Immature natural killer cell (primary cell): Measurements from ENCODE around the gene PUS3. TPM values are rescaled to one million over a fixed set of nuclear protein-coding genes. Genes with fewer than 3 reads are reported as not detected.
A peak's percentile ranks its signal among the peaks of the same experiment; 100 is the strongest.

Experiments
- DNase-seq, 3 donors: peaks; one replicate each; pipeline ENCODE4 v3.0.0; 2022; ENCODE audit warnings: mixed read lengths in 1 of 3
- H3K27ac Mint-ChIP-seq, 6 donors: one replicate each; pipeline ENCODE4 v1.8.0; 2020; ENCODE audit warnings: mixed read lengths in 6 of 6, mild to moderate bottlenecking in 5 of 6, inconsistent platforms in 4 of 6, moderate library complexity in 3 of 6
- H3K27me3 Mint-ChIP-seq, 3 donors: one replicate each; pipeline ENCODE4 v1.8.0; 2020 to 2021; ENCODE audit warnings: low read depth in 3 of 3, mild to moderate bottlenecking in 3 of 3, mixed read lengths in 3 of 3, moderate library complexity in 3 of 3, inconsistent platforms in 1 of 3
- H3K36me3 Mint-ChIP-seq, 3 donors: one replicate each; pipeline ENCODE4 v1.8.0; 2020; ENCODE audit warnings: mixed read lengths in 3 of 3, inconsistent platforms in 2 of 3, mild to moderate bottlenecking in 2 of 3
- H3K4me1 Mint-ChIP-seq, 2 donors: one replicate each; pipeline ENCODE4 v1.8.0; 2020; ENCODE audit warnings: inconsistent platforms in 2 of 2, mild to moderate bottlenecking in 2 of 2, mixed read lengths in 2 of 2, moderate library complexity in 1 of 2
- H3K4me3 Mint-ChIP-seq, 5 donors: one replicate each; pipeline ENCODE4 v1.8.0; 2020; ENCODE audit warnings: mild to moderate bottlenecking in 5 of 5, mixed read lengths in 5 of 5, inconsistent platforms in 3 of 5, moderate library complexity in 3 of 5
- H3K9me3 Mint-ChIP-seq, 6 donors: one replicate each; pipeline ENCODE4 v1.8.0; 2020; ENCODE audit warnings: mild to moderate bottlenecking in 6 of 6, mixed read lengths in 6 of 6, inconsistent platforms in 4 of 6, moderate library complexity in 3 of 6
- polyA plus RNA-seq, 3 donors: library from polyadenylated mRNA; unstranded; fragments of 300-500 nt; fragmentation: Illumina TruSeq; gene quantifications; one replicate each; pipeline ENCODE4 v1.2.3, GENCODE V29; 2021

PUS3 gene
- 10 to 100 TPM in 2 of 3 donors, 1 to 10 TPM in 1; 5.5 to 17.3 (median 10.0) TPM for polyA plus RNA-seq

- H3K27ac Mint-ChIP-seq, result peak within 1 kb of the TSS; percentile 84 to 92 (median 89)
- H3K4me3 Mint-ChIP-seq, result peak within 1 kb of the TSS; percentile 94 to 98 (median 96)
- peaks cover 12 to 20% (median 16%) of the 10 kb centered on the region in 3 donors for H3K27me3 Mint-ChIP-seq
- peak; percentile 80 to 82 (median 80) for DNase-seq
- H3K9me3 Mint-ChIP-seq, result peaks cover 0 to 2% (median 0%) of the 10 kb centered on the region in 6 donors
- peaks cover 28 to 60% of the 10 kb centered on the region in 2 donors for H3K4me1 Mint-ChIP-seq
- H3K36me3 Mint-ChIP-seq, result peaks cover 10 to 15% (median 12%) of the 10 kb centered on the region in 3 donors
Observed at GRCh38 chr11:125902927-125903710, at the start of gene PUS3. TSS of gene PUS3 (minus strand) at chr11:125903206. CDS start at chr11:125896284, 6,922 bp downstream.

- no peak overlapping the region for H3K27ac Mint-ChIP-seq
- H3K4me3 Mint-ChIP-seq, result no peak overlapping the region
- no peaks in the 10 kb centered on the region for H3K9me3 Mint-ChIP-seq
- H3K27me3 Mint-ChIP-seq, result peaks cover 0 to 6% (median 1%) of the 10 kb centered on the region in 3 donors
- H3K4me1 Mint-ChIP-seq, result no peaks in the 10 kb centered on the region
- no peak for DNase-seq
- H3K36me3 Mint-ChIP-seq, result no peaks in the 10 kb centered on the region
Observed at GRCh38 chr11:125952559-125952958, 49.6 kb upstream of the PUS3 start.

GRCh38 chr11:125951731-125952130, 48.7 kb upstream of the PUS3 start:
- H3K27ac Mint-ChIP-seq, result no peak overlapping the region
- no peak overlapping the region for H3K4me3 Mint-ChIP-seq
- H3K4me1 Mint-ChIP-seq, result no peaks in the 10 kb centered on the region
- no peak for DNase-seq
- H3K27me3 Mint-ChIP-seq, result peaks cover 0 to 7% (median 1%) of the 10 kb centered on the region in 3 donors
- H3K36me3 Mint-ChIP-seq, result no peaks in the 10 kb centered on the region
- no peaks in the 10 kb centered on the region for H3K9me3 Mint-ChIP-seq

GRCh38 chr11:125950696-125951651, 48.0 kb upstream of the PUS3 start:
- Mint-ChIP-seq H3K4me3 (no peak overlapping the region), H3K36me3 (no peaks in the 10 kb centered on the region), H3K4me1 (no peaks in the 10 kb centered on the region), H3K9me3 (no peaks in the 10 kb centered on the region), H3K27ac (no peak overlapping the region), H3K27me3 (peaks cover 0 to 4% (median 3%) of the 10 kb centered on the region in 3 donors)
- no peak for DNase-seq

GRCh38 chr11:125950178-125950490, 47.1 kb upstream of the PUS3 start:
- Mint-ChIP-seq H3K27ac (no peak overlapping the region), H3K4me3 (no peak overlapping the region), H3K36me3 (no peaks in the 10 kb centered on the region), H3K4me1 (no peaks in the 10 kb centered on the region), H3K27me3 (peaks cover 0 to 4% (median 1%) of the 10 kb centered on the region in 3 donors), H3K9me3 (no peaks in the 10 kb centered on the region)
- DNase-seq, result no peak

- no peaks in the 10 kb centered on the region for H3K36me3 Mint-ChIP-seq
- no peak overlapping the region for H3K27ac Mint-ChIP-seq
- no peak for DNase-seq
- H3K4me1 Mint-ChIP-seq, result no peaks in the 10 kb centered on the region
- H3K4me3 Mint-ChIP-seq, result no peak overlapping the region
- no peaks in the 10 kb centered on the region for H3K9me3 Mint-ChIP-seq
- H3K27me3 Mint-ChIP-seq, result peaks cover 1 to 9% (median 2%) of the 10 kb centered on the region in 3 donors
Observed at GRCh38 chr11:125949271-125950177, 46.5 kb upstream of the PUS3 start.

- Mint-ChIP-seq H3K4me1 (no peaks in the 10 kb centered on the region), H3K27ac (no peak overlapping the region), H3K4me3 (no peak overlapping the region), H3K9me3 (no peaks in the 10 kb centered on the region), H3K36me3 (no peaks in the 10 kb centered on the region), H3K27me3 (peaks cover 1 to 14% (median 2%) of the 10 kb centered on the region in 3 donors)
- no peak for DNase-seq
Observed at GRCh38 chr11:125948278-125949051, 45.5 kb upstream of the PUS3 start.

- Mint-ChIP-seq H3K36me3 (no peaks in the 10 kb centered on the region), H3K9me3 (no peaks in the 10 kb centered on the region), H3K27me3 (peaks cover 1 to 14% (median 2%) of the 10 kb centered on the region in 3 donors), H3K27ac (no peak overlapping the region), H3K4me1 (no peaks in the 10 kb centered on the region), H3K4me3 (no peak overlapping the region)
- DNase-seq, result no peak
Observed at GRCh38 chr11:125947419-125948277, 44.6 kb upstream of the PUS3 start.

GRCh38 chr11:125946712-125947418, 43.9 kb upstream of the PUS3 start:
- H3K4me1 Mint-ChIP-seq, result no peaks in the 10 kb centered on the region
- no peaks in the 10 kb centered on the region for H3K36me3 Mint-ChIP-seq
- H3K27ac Mint-ChIP-seq, result no peak overlapping the region
- peaks cover 1 to 14% (median 2%) of the 10 kb centered on the region in 3 donors for H3K27me3 Mint-ChIP-seq
- no peaks in the 10 kb centered on the region for H3K9me3 Mint-ChIP-seq
- no peak overlapping the region for H3K4me3 Mint-ChIP-seq
- no peak for DNase-seq

GRCh38 chr11:125945797-125946520, 43.0 kb upstream of the PUS3 start, which contains the start of gene VSIG10L2:
TSS of gene VSIG10L2 (plus strand) at chr11:125946044. CDS start at chr11:125946056, 12 bp downstream.
- no peak for DNase-seq
- Mint-ChIP-seq H3K27ac (no peak within 1 kb of the TSS), H3K4me1 (no peaks in the 10 kb centered on the region), H3K4me3 (no peak within 1 kb of the TSS), H3K27me3 (peaks cover 1 to 12% (median 2%) of the 10 kb centered on the region in 3 donors), H3K9me3 (no peaks in the 10 kb centered on the region), H3K36me3 (no peaks in the 10 kb centered on the region)
